SK-N-SH (cell line): ENCODE data around the gene PHYH. TPM values are rescaled to one million over a fixed set of nuclear protein-coding genes. Genes with fewer than 3 reads are reported as not detected.

ENCODE experiments used
- CTCF ChIA-PET: fragments of 300-600, 350-600 bp; formaldehyde crosslinking; extraction: SDS; loops from one replicate; lab custom pipeline; 2021; lab: Yijun Ruan, JAX
- POLR2A ChIA-PET: fragments of 350-600 bp; sonication (Branson Sonifier 250); formaldehyde crosslinking; extraction: SDS; loops from one replicate; lab custom pipeline; 2020; ENCODE audit warnings: antibody characterized with exemption, inconsistent platforms; lab: Yijun Ruan, JAX
- DNase-seq: peaks from one replicate; pipeline ENCODE4 v3.0.0; 2012
- H2AFZ ChIP-seq: fragments of 200-600 bp; sonication (generic); 2 replicates; pipeline ENCODE4 v1.8.1; 2016; ENCODE audit warnings: antibody characterized with exemption, mild to moderate bottlenecking, low read depth
- H3F3A ChIP-seq: fragments of 200-600 bp; sonication (generic); replicated peaks from 2 replicates; pipeline ENCODE3; 2016; ENCODE audit warnings: antibody characterized with exemption, mild to moderate bottlenecking; ENCODE audit not compliant: insufficient read depth
- H3K27ac ChIP-seq, 2 experiments: fragments of 200-500 bp in 1 of 2; fragments of 200-600 bp in 1 of 2; sonication (Bioruptor generic) in 1 of 2; sonication (generic), shearing (Covaris generic) in 1 of 2; 2 replicates each; pipeline versions ENCODE4 v1.5.1 to v1.6.1; 2014 to 2016; ENCODE audit warnings: low read depth in 2 of 2, inconsistent platforms in 1 of 2, low read length in 1 of 2, mild to moderate bottlenecking in 1 of 2, mixed read lengths in 1 of 2
- H3K27me3 ChIP-seq: fragments of 200-600 bp; sonication (generic), shearing (Covaris generic); 2 replicates; pipeline ENCODE4 v1.6.1; 2016; ENCODE audit warnings: mixed run types; ENCODE audit not compliant: insufficient read depth
- H3K36me3 ChIP-seq, 2 experiments: fragments of 200-500 bp in 1 of 2; fragments of 200-600 bp in 1 of 2; sonication (Bioruptor generic) in 1 of 2; sonication (generic) in 1 of 2; replicated peaks in 1 of 2; 2 replicates each; pipeline versions ENCODE3 to v1.5.1; 2014 to 2016; ENCODE audit warnings: low read length in 1 of 2, mild to moderate bottlenecking in 1 of 2; ENCODE audit not compliant: insufficient read depth in 2 of 2, control insufficient read depth in 1 of 2
- H3K4me1 ChIP-seq, 2 experiments: fragments of 200-500 bp in 1 of 2; fragments of 200-600 bp in 1 of 2; sonication (Bioruptor generic) in 1 of 2; sonication (generic), shearing (Covaris generic) in 1 of 2; 2 replicates each; pipeline versions ENCODE4 v1.5.1 to v1.6.1; 2014 to 2016; ENCODE audit warnings: low read depth in 1 of 2, low read length in 1 of 2, mixed run types in 1 of 2; ENCODE audit not compliant: insufficient read depth in 2 of 2, control insufficient read depth in 1 of 2
- H3K4me2 ChIP-seq: fragments of 200-600 bp; sonication (generic), shearing (Covaris generic); 2 replicates; pipeline ENCODE4 v1.6.1; 2017; ENCODE audit warnings: mixed run types
- H3K4me3 ChIP-seq, 2 experiments: fragments of 200-500 bp in 1 of 2; fragments of 200-600 bp in 1 of 2; sonication (Bioruptor generic) in 1 of 2; sonication (generic), shearing (Covaris generic) in 1 of 2; 2 replicates each; pipeline versions ENCODE4 v1.5.1 to v1.8.1; 2014 to 2016; ENCODE audit warnings: low read depth in 2 of 2, inconsistent platforms in 1 of 2, low read length in 1 of 2, mild to moderate bottlenecking in 1 of 2, mixed read lengths in 1 of 2, moderate library complexity in 1 of 2
- H3K79me2 ChIP-seq: fragments of 200-600 bp; sonication (generic); 2 replicates; pipeline ENCODE4 v1.8.1; 2017; ENCODE audit warnings: mild to moderate bottlenecking; ENCODE audit not compliant: insufficient read depth
- H3K9ac ChIP-seq: fragments of 200-600 bp; sonication (generic); 2 replicates; pipeline ENCODE4 v1.6.1; 2017; ENCODE audit warnings: mixed run types
- H3K9me2 ChIP-seq: fragments of 200-600 bp; sonication (generic); 2 replicates; pipeline ENCODE4 v1.6.1; 2017; ENCODE audit warnings: mixed run types
- H3K9me3 ChIP-seq: fragments of 200-600 bp; sonication (generic); 2 replicates; pipeline ENCODE4 v1.6.1; 2017; ENCODE audit warnings: mixed run types, mild to moderate bottlenecking, moderate library complexity
- H4K20me1 ChIP-seq: fragments of 200-600 bp; sonication (generic); 2 replicates; pipeline ENCODE4 v1.6.1; 2017; ENCODE audit warnings: mild to moderate bottlenecking, mixed run types; ENCODE audit not compliant: insufficient read depth
- CTCF ChIP-seq: fragments of 200-600 bp; sonication (generic); IDR thresholded peaks from 2 replicates; pipeline ENCODE4 v1.6.1; 2017; ENCODE audit warnings: antibody characterized with exemption, mild to moderate bottlenecking, moderate library complexity
- ELF1 ChIP-seq: IDR thresholded peaks from 2 replicates; pipeline ENCODE4 v1.4.0; 2012
- EZH2phosphoT487 ChIP-seq: fragments of 200-600 bp; sonication (generic); IDR thresholded peaks from 2 replicates; pipeline ENCODE4 v1.6.1; 2017; ENCODE audit warnings: low read depth, mixed run types, mild to moderate bottlenecking, antibody characterized with exemption, moderate library complexity, borderline replicate concordance
- FOXJ3 ChIP-seq: sonication (generic); formaldehyde crosslinking; IDR thresholded peaks from 2 replicates; pipeline ENCODE4 v1.5.1; 2020; ENCODE audit warnings: mild to moderate bottlenecking, missing genetic modification reagents
- GATA2 ChIP-seq: sonication (generic); formaldehyde crosslinking; IDR thresholded peaks from 2 replicates; pipeline ENCODE4 v1.5.0; 2020; ENCODE audit warnings: mild to moderate bottlenecking, missing genetic modification reagents
- IRF3 ChIP-seq: fragments of 150-350 bp; IDR thresholded peaks from 2 replicates; pipeline ENCODE4 v1.6.1; 2016; ENCODE audit warnings: mild to moderate bottlenecking, low read depth, low read length
- JUND ChIP-seq: IDR thresholded peaks from 2 replicates; pipeline ENCODE4 v1.4.0; 2012
- NFIC ChIP-seq: IDR thresholded peaks from 2 replicates; pipeline ENCODE4 v1.4.0; 2012; ENCODE audit warnings: borderline replicate concordance
- NRF1 ChIP-seq: IDR thresholded peaks from 2 replicates; pipeline ENCODE4 v1.6.1; 2012; ENCODE audit warnings: low read depth, mild to moderate bottlenecking, low read length
- POLR2AphosphoS5 ChIP-seq: IDR thresholded peaks from 2 replicates; pipeline ENCODE4 v1.6.1; 2012; ENCODE audit warnings: low read depth, low read length
- RAD21 ChIP-seq: IDR thresholded peaks from 2 replicates; pipeline ENCODE4 v1.6.1; 2012; ENCODE audit warnings: mild to moderate bottlenecking, low read length
- RXRA ChIP-seq: IDR thresholded peaks from 2 replicates; pipeline ENCODE4 v1.4.0; 2012; ENCODE audit warnings: low read depth, mild to moderate bottlenecking, borderline replicate concordance
- SIN3A ChIP-seq: IDR thresholded peaks from 2 replicates; pipeline ENCODE4 v1.6.1; 2012; ENCODE audit warnings: low read depth, mild to moderate bottlenecking, low read length, moderate library complexity, borderline replicate concordance
- SMC3 ChIP-seq: IDR thresholded peaks from 2 replicates; pipeline ENCODE4 v1.6.1; 2012; ENCODE audit warnings: low read depth, low read length, improper control_type of control experiment
- TAF1 ChIP-seq: IDR thresholded peaks from 2 replicates; pipeline ENCODE4 v1.6.1; 2012; ENCODE audit warnings: low read depth, mild to moderate bottlenecking, low read length, moderate library complexity, borderline replicate concordance
- TEAD4 ChIP-seq: IDR thresholded peaks from 2 replicates; pipeline ENCODE4 v1.4.0; 2012; ENCODE audit warnings: mild to moderate bottlenecking, borderline replicate concordance; ENCODE audit not compliant: insufficient read depth
- USF1 ChIP-seq: IDR thresholded peaks from 2 replicates; pipeline ENCODE4 v1.4.0; 2012; ENCODE audit warnings: low read depth, borderline replicate concordance
- YY1 ChIP-seq: IDR thresholded peaks from 2 replicates; pipeline ENCODE4 v1.4.0; 2012; ENCODE audit warnings: low read depth, mild to moderate bottlenecking
- WGBS: methylation state at CpG from one replicate; pipeline ENCODE4 v1.1.6; 2017; ENCODE audit warnings: low lambda C conversion rate; 5-methylcytosine and 5-hydroxymethylcytosine counted together
- polyA plus RNA-seq, 3 experiments: library from polyadenylated mRNA; depleted of rRNA; stranded (reverse); fragments of >200 nt; gene quantifications; 2 replicates each; pipeline ENCODE4 v1.2.3, GENCODE V29; 2012

Gene PHYH
- polyA plus RNA-seq, 1 of the 3 experiments (the other 2 are of a cell fraction) = 16.2 TPM

GRCh38 chr10:13348216-13349017 is 48.6 kb upstream of the PHYH start, which contains the start of gene SEPHS1 (continued):
- TF ChIP-seq USF1 = no peak
- peak; percentile 80 for TF ChIP-seq TAF1
- no peak for TF ChIP-seq FOXJ3 (CRISPR knock-in tag)

- peak overlapping the region; percentile 96; the same call in 1 of the 2 replicates for H3K9ac ChIP-seq
- ChIA-PET CTCF (no interaction called here), POLR2A (no interaction called here)
- no peak overlapping the region for H3K4me2 ChIP-seq
- H3K9me3 ChIP-seq = no peaks in the 10 kb centered on the region
- peaks cover 46% of the 10 kb centered on the region for H3K79me2 ChIP-seq
- H3K36me3 ChIP-seq = peaks cover 8 to 15% of the 10 kb centered on the region in 2 experiments
- H3K4me1 ChIP-seq = peaks cover 0 to 17% of the 10 kb centered on the region in 2 experiments; a peak in 2 of 4 replicates
- H4K20me1 ChIP-seq = no peaks in the 10 kb centered on the region
- TF ChIP-seq SMC3 = no peak
- no peak for TF ChIP-seq JUND
- TF ChIP-seq ELF1 = no peak
- TF ChIP-seq NFIC = no peak
- TF ChIP-seq EZH2phosphoT487 = no peak
- no peak for TF ChIP-seq RXRA
- TF ChIP-seq CTCF = no peak
- no peak for TF ChIP-seq POLR2AphosphoS5
- no peak for TF ChIP-seq FOXJ3 (CRISPR knock-in tag)
- TF ChIP-seq GATA2 (CRISPR knock-in tag) = no peak
- TF ChIP-seq NRF1 = no peak
- no peak for TF ChIP-seq IRF3
- no peak; the same call in 1 of the 2 replicates for TF ChIP-seq YY1
- no peak for TF ChIP-seq TEAD4
- TF ChIP-seq RAD21 = no peak
- no peak for TF ChIP-seq SIN3A
- DNase-seq = peak; percentile 92
- no peaks in the 10 kb centered on the region for H3K9me2 ChIP-seq
- peak overlapping the region; percentile 67 to 99 for H3K27ac ChIP-seq
- peaks cover 21% of the 10 kb centered on the region for H3F3A ChIP-seq
- no peaks in the 10 kb centered on the region for H3K27me3 ChIP-seq
- no CpG with 5 or more reads among the region's 109 CpGs for WGBS
- no peak overlapping the region for H2AFZ ChIP-seq
- H3K4me3 ChIP-seq = peak overlapping the region; percentile 66 to 79; a peak in 3 of 4 replicates
These were observed 47.8 kb upstream of the PHYH start for GRCh38 chr10:13347500-13348156.
